ENCODE measurements around the gene GAL3ST1. TPM values are rescaled to one million over a fixed set of nuclear protein-coding genes. Genes with fewer than 3 reads are reported as not detected.
"Not testable (repeated sequence)": the region's sequence is repeated elsewhere in the genome, so short reads cannot be mapped to it uniquely, and the experiment has no call there.

The GAL3ST1 gene
- total RNA-seq, 1 donor from 2014 or later: not detected

- Mint-ChIP-seq H3K27me3 (ENCODE audit: insufficient read depth) (no peaks in the 10 kb centered on the region), H3K27ac (peak within 1 kb of the TSS; percentile 47), H3K9me3 (no peaks in the 10 kb centered on the region), H3K36me3 (ENCODE audit: low read depth) (peaks cover 1% of the 10 kb centered on the region), H3K4me1 (ENCODE audit: low read depth) (peaks cover 65% of the 10 kb centered on the region), H3K4me3 (peak within 1 kb of the TSS; percentile 82)
- intact Hi-C loops (cut with micrococcal nuclease): no loop called here
- DNase-seq (ENCODE audit: low spot score): peak; percentile 19
Measured at GRCh38 chr22:30606455-30607299, 32.2 kb upstream of the GAL3ST1 start, which contains the start of gene TCN2. Gene TCN2, plus strand, starts transcription at chr22:30607174. Its CDS starts 158 bp downstream, at chr22:30607332.

DNA sequence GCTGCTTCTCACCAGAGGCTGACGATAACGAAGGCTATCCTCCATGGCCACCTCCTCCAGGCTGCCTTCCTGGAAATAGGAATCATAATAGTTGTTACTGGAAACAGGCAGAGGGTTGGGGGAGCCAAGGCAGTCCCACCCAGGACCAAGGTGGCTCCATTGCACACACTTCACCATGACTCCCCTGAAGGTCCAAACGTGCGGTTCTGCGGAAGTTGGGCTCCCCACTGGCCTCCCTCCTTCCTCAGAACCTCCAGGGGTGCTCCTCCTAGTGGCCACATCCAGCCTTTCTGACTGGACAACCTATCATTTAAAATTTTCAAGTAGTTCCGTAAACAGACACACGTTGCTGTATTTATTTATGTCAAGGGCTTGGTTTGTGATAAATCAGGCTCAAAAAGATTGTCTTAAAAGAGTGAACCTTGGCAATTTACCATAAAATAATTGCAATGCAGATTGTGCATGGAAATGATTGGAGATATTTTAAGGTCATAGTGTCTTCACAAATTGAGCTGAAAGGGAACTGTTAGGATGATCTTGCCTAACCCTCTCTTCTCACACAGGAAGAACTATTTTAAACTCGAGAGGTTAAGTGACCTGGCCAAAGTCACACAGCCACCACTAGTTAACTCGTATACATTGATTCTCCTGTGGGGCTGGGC is 31.1 kb upstream of the GAL3ST1 start:
- Mint-ChIP-seq H3K4me3 (peak overlapping the region; percentile 45), H3K4me1 (ENCODE audit: low read depth) (peaks cover 56% of the 10 kb centered on the region), H3K36me3 (ENCODE audit: low read depth) (peaks cover 1% of the 10 kb centered on the region), H3K9me3 (no peaks in the 10 kb centered on the region), H3K27me3 (ENCODE audit: insufficient read depth) (no peaks in the 10 kb centered on the region), H3K27ac (peak overlapping the region; percentile 10)
- peak; percentile 32 for DNase-seq (ENCODE audit: low spot score)
- intact Hi-C loops (cut with micrococcal nuclease): no loop called here

DNA sequence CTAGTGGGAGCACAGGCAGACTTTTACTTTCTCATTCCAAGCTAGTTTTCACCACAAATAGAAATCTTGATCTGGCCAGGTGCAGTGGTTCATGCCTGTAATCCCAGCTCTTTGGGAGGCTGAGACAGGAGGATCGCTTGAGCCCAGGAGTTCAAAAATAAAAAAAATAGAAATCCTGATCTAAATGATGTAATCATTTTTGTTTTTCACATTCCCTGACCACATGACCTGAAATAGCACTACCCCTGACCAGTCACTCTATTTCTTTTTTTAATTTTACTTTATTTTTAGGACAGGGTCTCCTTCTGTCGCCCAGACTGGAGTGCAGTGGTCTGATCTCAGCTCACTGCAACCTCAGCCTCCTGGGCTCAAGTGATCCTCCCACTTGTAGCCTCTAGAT is 30.3 kb upstream of the GAL3ST1 start:
- H3K9me3 Mint-ChIP-seq: no peaks in the 10 kb centered on the region
- H3K36me3 Mint-ChIP-seq (ENCODE audit: low read depth): peaks cover 1% of the 10 kb centered on the region
- H3K27me3 Mint-ChIP-seq (ENCODE audit: insufficient read depth): no peaks in the 10 kb centered on the region
- no peak overlapping the region for H3K27ac Mint-ChIP-seq
- H3K4me1 Mint-ChIP-seq (ENCODE audit: low read depth): peaks cover 47% of the 10 kb centered on the region
- intact Hi-C loops (cut with micrococcal nuclease): loop anchor here (5.0 kb wide), 1 partner anchor 212 kb away; no protein-coding TSS in a partner anchor
- H3K4me3 Mint-ChIP-seq: no peak overlapping the region
- no peak for DNase-seq (ENCODE audit: low spot score)

DNA sequence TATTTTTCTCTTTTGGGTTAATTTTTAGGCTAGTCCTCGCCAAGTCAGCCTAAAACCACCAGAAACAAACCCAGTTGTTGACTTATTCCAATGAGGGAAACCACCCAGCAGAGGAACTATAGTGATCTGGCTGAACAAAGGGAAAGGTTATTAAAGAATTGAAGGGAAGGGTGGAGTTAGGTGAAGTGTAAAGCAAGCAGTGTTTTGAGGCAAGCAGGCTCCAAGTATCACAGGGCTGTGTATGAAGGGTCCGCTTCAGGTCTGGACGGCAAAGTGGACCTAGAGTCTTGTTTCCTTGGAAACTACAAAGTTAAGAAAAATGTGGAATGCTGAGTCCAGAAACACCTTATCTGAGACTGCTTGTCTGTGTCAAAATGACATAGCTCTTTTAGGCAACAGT is 29.3 kb upstream of the GAL3ST1 start:
- no peaks in the 10 kb centered on the region for H3K36me3 Mint-ChIP-seq (ENCODE audit: low read depth)
- no peaks in the 10 kb centered on the region for H3K27me3 Mint-ChIP-seq (ENCODE audit: insufficient read depth)
- no peak overlapping the region for H3K4me3 Mint-ChIP-seq
- H3K4me1 Mint-ChIP-seq (ENCODE audit: low read depth): peaks cover 38% of the 10 kb centered on the region
- intact Hi-C loops (cut with micrococcal nuclease): loop anchor here (2.0 to 5.0 kb wide), 2 partner anchors 159 to 212 kb away; no protein-coding TSS in a partner anchor
- no peaks in the 10 kb centered on the region for H3K9me3 Mint-ChIP-seq
- no peak overlapping the region for H3K27ac Mint-ChIP-seq
- no peak for DNase-seq (ENCODE audit: low spot score)

GRCh38 chr22:30602049-30602448 is 27.6 kb upstream of the GAL3ST1 start:
- Mint-ChIP-seq H3K4me3 (no peak overlapping the region), H3K9me3 (no peaks in the 10 kb centered on the region), H3K4me1 (ENCODE audit: low read depth) (peaks cover 21% of the 10 kb centered on the region), H3K27ac (no peak overlapping the region), H3K36me3 (ENCODE audit: low read depth) (no peaks in the 10 kb centered on the region), H3K27me3 (ENCODE audit: insufficient read depth) (no peaks in the 10 kb centered on the region)
- DNase-seq (ENCODE audit: low spot score): peak; percentile 5
- intact Hi-C loops (cut with micrococcal nuclease): loop anchor here (2.0 to 5.0 kb wide), 2 partner anchors 157 to 210 kb away; no protein-coding TSS in a partner anchor

DNA sequence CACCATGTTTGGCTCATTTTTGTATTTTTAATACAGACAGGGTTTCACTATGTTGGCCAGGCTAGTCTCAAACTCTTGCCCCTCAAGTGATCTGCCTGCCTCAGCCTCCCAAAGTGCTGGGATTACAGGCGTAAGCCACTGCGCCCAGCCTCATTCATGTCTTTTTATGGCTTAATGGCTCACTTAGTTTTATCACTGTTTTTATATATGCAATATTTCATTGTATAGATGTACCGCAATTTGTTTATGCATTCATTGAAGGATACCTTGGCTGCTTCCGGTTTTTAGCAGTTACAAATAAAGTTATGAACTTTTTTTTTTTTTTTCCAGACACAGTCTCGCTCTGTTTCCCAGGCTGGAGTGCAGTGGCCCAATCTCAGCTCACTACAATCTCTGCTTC is 27.0 kb upstream of the GAL3ST1 start:
- intact Hi-C loops (cut with micrococcal nuclease): loop anchor here (5.0 kb wide), 1 partner anchor 209 kb away; no protein-coding TSS in a partner anchor
- H3K27ac Mint-ChIP-seq: no peak overlapping the region
- no peaks in the 10 kb centered on the region for H3K27me3 Mint-ChIP-seq (ENCODE audit: insufficient read depth)
- H3K4me1 Mint-ChIP-seq (ENCODE audit: low read depth): peaks cover 16% of the 10 kb centered on the region
- H3K36me3 Mint-ChIP-seq (ENCODE audit: low read depth): no peaks in the 10 kb centered on the region
- DNase-seq (ENCODE audit: low spot score): no peak
- H3K9me3 Mint-ChIP-seq: no peaks in the 10 kb centered on the region
- no peak overlapping the region for H3K4me3 Mint-ChIP-seq

- intact Hi-C loops (cut with micrococcal nuclease): loop anchor here (5.0 kb wide), 1 partner anchor 209 kb away; no protein-coding TSS in a partner anchor
- DNase-seq (ENCODE audit: low spot score): no peak
- Mint-ChIP-seq H3K27ac (no peak overlapping the region), H3K4me1 (ENCODE audit: low read depth) (peaks cover 11% of the 10 kb centered on the region), H3K9me3 (no peaks in the 10 kb centered on the region), H3K36me3 (ENCODE audit: low read depth) (no peaks in the 10 kb centered on the region), H3K27me3 (ENCODE audit: insufficient read depth) (peaks cover 2% of the 10 kb centered on the region), H3K4me3 (no peak overlapping the region)
Measured at GRCh38 chr22:30600921-30601320, 26.5 kb upstream of the GAL3ST1 start.

GRCh38 chr22:30598986-30599385 is 24.5 kb upstream of the GAL3ST1 start:
- Mint-ChIP-seq H3K36me3 (ENCODE audit: low read depth) (no peaks in the 10 kb centered on the region), H3K4me3 (no peak overlapping the region), H3K4me1 (ENCODE audit: low read depth) (peaks cover 4% of the 10 kb centered on the region), H3K27ac (no peak overlapping the region), H3K9me3 (no peaks in the 10 kb centered on the region), H3K27me3 (ENCODE audit: insufficient read depth) (peaks cover 12% of the 10 kb centered on the region)
- DNase-seq (ENCODE audit: low spot score): no peak
- intact Hi-C loops (cut with micrococcal nuclease): loop anchor here (10.0 kb wide), 1 partner anchor 994 kb away; the partner anchor contains the start of gene NF2

DNA sequence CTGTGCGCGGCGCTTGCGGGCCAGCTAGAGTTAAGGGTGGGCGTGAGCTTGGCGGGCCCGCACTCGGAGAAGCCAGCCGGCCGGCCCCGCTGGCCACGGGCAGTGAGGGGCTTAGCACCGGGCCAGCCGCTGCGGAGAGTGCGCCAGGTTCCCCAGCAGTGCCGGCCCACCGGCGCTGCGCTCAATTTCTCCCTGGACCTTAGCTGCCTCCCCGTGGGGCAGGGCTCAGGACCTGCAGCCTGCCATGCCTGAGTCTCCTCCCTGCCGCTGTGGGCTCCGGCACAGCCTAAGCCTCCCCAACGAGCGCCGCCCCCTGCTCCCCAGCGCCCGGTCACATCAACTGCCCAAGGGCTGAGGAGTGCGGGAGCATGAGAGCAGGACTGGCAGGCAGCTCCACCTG is 22.4 kb upstream of the GAL3ST1 start:
- no peak overlapping the region for H3K27ac Mint-ChIP-seq
- no peaks in the 10 kb centered on the region for H3K9me3 Mint-ChIP-seq
- H3K36me3 Mint-ChIP-seq (ENCODE audit: low read depth): no peaks in the 10 kb centered on the region
- peaks cover 12% of the 10 kb centered on the region for H3K27me3 Mint-ChIP-seq (ENCODE audit: insufficient read depth)
- H3K4me1 Mint-ChIP-seq (ENCODE audit: low read depth): peaks cover 1% of the 10 kb centered on the region
- intact Hi-C loops (cut with micrococcal nuclease): loop anchor here (10.0 kb wide), 1 partner anchor 992 kb away; the partner anchor contains the start of gene NF2
- H3K4me3 Mint-ChIP-seq: no peak overlapping the region
- no peak for DNase-seq (ENCODE audit: low spot score)

- no peaks in the 10 kb centered on the region for H3K36me3 Mint-ChIP-seq (ENCODE audit: low read depth)
- DNase-seq (ENCODE audit: low spot score): no peak
- H3K9me3 Mint-ChIP-seq: no peaks in the 10 kb centered on the region
- H3K4me3 Mint-ChIP-seq: no peak overlapping the region
- peaks cover 12% of the 10 kb centered on the region for H3K27me3 Mint-ChIP-seq (ENCODE audit: insufficient read depth)
- no peak overlapping the region for H3K27ac Mint-ChIP-seq
- H3K4me1 Mint-ChIP-seq (ENCODE audit: low read depth): no peaks in the 10 kb centered on the region
- intact Hi-C loops (cut with micrococcal nuclease): loop anchor here (10.0 kb wide), 1 partner anchor 991 kb away; the partner anchor contains the start of gene NF2
Measured at GRCh38 chr22:30596199-30596598, 21.7 kb upstream of the GAL3ST1 start.

GRCh38 chr22:30592360-30592713 is 17.9 kb upstream of the GAL3ST1 start:
- not testable (repeated sequence) for H3K36me3 Mint-ChIP-seq (ENCODE audit: low read depth); H3K4me3 Mint-ChIP-seq; H3K27ac Mint-ChIP-seq; H3K4me1 Mint-ChIP-seq (ENCODE audit: low read depth); H3K9me3 Mint-ChIP-seq; DNase-seq (ENCODE audit: low spot score)
- intact Hi-C loops (cut with micrococcal nuclease): loop anchor here (1.0 to 10.0 kb wide), 14 partner anchors 17 to 1160 kb away; partner anchors contain the start of genes CASTOR1, DEPDC5, DUSP18 and MTMR3
- H3K27me3 Mint-ChIP-seq (ENCODE audit: insufficient read depth): peaks cover 12% of the 10 kb centered on the region

DNA sequence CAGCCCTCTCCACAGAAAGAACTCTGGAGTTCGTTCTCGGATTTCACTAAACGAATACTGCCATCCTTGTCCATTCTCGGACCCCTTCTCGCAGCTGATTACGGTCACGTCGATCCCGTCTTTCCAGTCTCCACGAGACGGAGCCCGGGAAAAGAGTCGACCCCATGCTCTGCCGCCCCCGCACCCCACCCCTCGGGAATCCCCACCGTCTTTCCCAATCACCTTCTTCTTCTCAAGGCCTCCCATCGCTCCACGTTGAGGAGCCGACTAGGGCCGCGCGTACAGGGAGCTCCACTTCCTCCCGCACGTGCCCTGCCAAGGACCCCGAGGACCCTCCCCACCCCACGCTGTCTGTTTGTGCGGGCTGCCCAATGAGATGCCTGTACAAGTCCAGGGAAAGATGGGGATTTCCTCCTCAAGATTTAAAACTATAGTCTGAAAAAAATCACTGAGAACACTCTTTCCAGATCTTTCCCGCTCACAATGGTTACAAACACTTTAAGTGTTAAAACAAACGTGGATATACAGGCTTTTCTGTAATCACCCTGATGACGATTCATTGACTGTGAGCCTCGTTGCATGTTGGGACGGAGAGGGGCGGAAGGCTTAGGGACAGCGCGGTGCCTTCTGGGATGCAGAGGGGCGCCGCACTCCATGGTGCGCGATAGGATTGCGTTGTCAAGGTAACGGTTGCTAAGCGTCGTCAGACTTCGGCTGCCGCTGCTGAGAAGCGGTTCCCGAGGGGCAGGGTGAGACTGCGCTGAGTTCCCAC is 17.3 kb upstream of the GAL3ST1 start, which contains the start of gene PES1:
Gene PES1 (minus strand): TSS at position 323 of the 772 bp plus-strand sequence. CDS start 77 bp downstream, at position 246.
- H3K27me3 Mint-ChIP-seq (ENCODE audit: insufficient read depth): peaks cover 12% of the 10 kb centered on the region
- intact Hi-C loops (cut with micrococcal nuclease): loop anchor here (1.0 to 10.0 kb wide), 14 partner anchors 18 to 1161 kb away; partner anchors contain the start of genes CASTOR1, DEPDC5, DUSP18 and MTMR3
- H3K9me3 Mint-ChIP-seq: no peaks in the 10 kb centered on the region
- peak; percentile 93 for DNase-seq (ENCODE audit: low spot score)
- H3K4me1 Mint-ChIP-seq (ENCODE audit: low read depth): no peaks in the 10 kb centered on the region
- H3K27ac Mint-ChIP-seq: no peak within 1 kb of the TSS
- no peak within 1 kb of the TSS for H3K4me3 Mint-ChIP-seq
- peaks cover 6% of the 10 kb centered on the region for H3K36me3 Mint-ChIP-seq (ENCODE audit: low read depth)
